Hematopoietic multipotent progenitor cell (in vitro differentiated cells): ENCODE results near the gene PEX7. TPM values are rescaled to one million over a fixed set of nuclear protein-coding genes. Genes with fewer than 3 reads are reported as not detected.
"Not testable (repeated sequence)": the region's sequence is repeated elsewhere in the genome, so short reads cannot be mapped to it uniquely, and the experiment has no call there.

Source experiments
- DNase-seq, 3 donors: peaks; one replicate each; pipeline ENCODE4 v3.0.0-alpha.2; 2011 to 2015; ENCODE audit warnings: low read depth in 2 of 3, low spot score in 2 of 3
- small RNA-seq: library from RNA; depleted of rRNA; stranded (forward); fragments of <200 nt; gene quantifications from one replicate; pipeline ENCODE3, GENCODE V24; 2012
- total RNA-seq: library from RNA; depleted of rRNA; stranded (reverse); fragments of >200 nt; gene quantifications from one replicate; pipeline ENCODE4 v1.2.3, GENCODE V29; 2012

The PEX7 gene
- total RNA-seq, 1 donor, result 7.0 TPM

GRCh38 chr6:136932599-136932998 is 110.2 kb downstream of the PEX7 start:
- no peak for DNase-seq

GRCh38 chr6:136945072-136945471 is 122.7 kb downstream of the PEX7 start:
- no peak for DNase-seq

GRCh38 chr6:136945711-136946121 is 123.3 kb downstream of the PEX7 start:
- DNase-seq, result no peak

- no peak for DNase-seq
Observed at GRCh38 chr6:136947037-136947436, 124.6 kb downstream of the PEX7 start.

- DNase-seq, result not testable (repeated sequence)
Observed at GRCh38 chr6:136949957-136950356, 127.6 kb downstream of the PEX7 start.

- no peak for DNase-seq
Observed at GRCh38 chr6:136950436-136951126, 128.2 kb downstream of the PEX7 start.

- DNase-seq, result peak in 1 of 3 donors; percentile 8
Observed at GRCh38 chr6:136952714-136953260, 130.4 kb downstream of the PEX7 start.

- DNase-seq, result no peak
Observed at GRCh38 chr6:136955123-136955522, 132.7 kb downstream of the PEX7 start.

GRCh38 chr6:136956590-136957544 is 134.5 kb downstream of the PEX7 start:
- peak in 2 of 3 donors; percentile 48 to 78 for DNase-seq

GRCh38 chr6:136958168-136958567 is 135.8 kb downstream of the PEX7 start:
- DNase-seq, result no peak

- DNase-seq, result no peak
Observed at GRCh38 chr6:136959471-136959891, 137.1 kb downstream of the PEX7 start.

GRCh38 chr6:136959935-136960334 is 137.5 kb downstream of the PEX7 start:
- not testable (repeated sequence) for DNase-seq

GRCh38 chr6:136960781-136961180 is 138.4 kb downstream of the PEX7 start:
- no peak for DNase-seq

- no peak for DNase-seq
Observed at GRCh38 chr6:136961848-136962247, 139.5 kb downstream of the PEX7 start.

GRCh38 chr6:136962661-136963060 is 140.3 kb downstream of the PEX7 start:
- peak in 2 of 3 donors; percentile 56 to 83 for DNase-seq

- DNase-seq, result no peak
Observed at GRCh38 chr6:136963259-136963658, 140.9 kb downstream of the PEX7 start.

Small RNAs within 50 kb of the gene (small RNA-seq; reads per million reads assigned to genes)
- gene RF00019 (not detected), gene RF00443 (not detected)

Other genes with a start within 250 kb of the PEX7 start
- gene MAP3K5, start 30.1 kb upstream of the PEX7 start, total RNA-seq, result 29.9 TPM
- gene SLC35D3, start 99.7 kb downstream of the PEX7 start, total RNA-seq, result under 0.01 TPM
- not detected for gene IL20RA, start 222.4 kb downstream of the PEX7 start, total RNA-seq